Peyer's patch (tissue), 4 donors: Measurements from ENCODE around the gene LRRC3B. TPM values are rescaled to one million over a fixed set of nuclear protein-coding genes. Genes with fewer than 3 reads are reported as not detected.

Experiments
- DNase-seq, 3 donors: peaks; one replicate each; pipeline ENCODE4 v3.0.0-alpha.2; 2017 to 2019
- H3K27ac ChIP-seq, 4 donors: fragments of 200-600 bp; sonication (generic); one replicate each; pipeline ENCODE4 v1.5.1; 2016 to 2019
- H3K27me3 ChIP-seq, 2 donors: fragments of 200-600 bp; sonication (generic); one replicate each; pipeline ENCODE4 v1.5.1; 2019
- H3K36me3 ChIP-seq, 3 donors: fragments of 200-600 bp; sonication (generic); one replicate each; pipeline ENCODE4 v1.5.1; 2016 to 2019
- H3K4me1 ChIP-seq, 4 donors: fragments of 200-600 bp; sonication (generic); one replicate each; pipeline ENCODE4 v1.5.1; 2016 to 2019
- H3K4me3 ChIP-seq, 4 donors: fragments of 200-600 bp; sonication (generic); 1 replicate in 3 of 4; 2 replicates in 1 of 4; pipeline ENCODE4 v1.5.1; 2016 to 2019; ENCODE audit warnings: mild to moderate bottlenecking in 1 of 4
- H3K9me3 ChIP-seq, 4 donors: fragments of 200-600 bp; sonication (generic); one replicate each; pipeline ENCODE4 v1.5.1; 2016 to 2019; ENCODE audit warnings: mild to moderate bottlenecking in 1 of 4
- POLR2A ChIP-seq, 2 donors: fragments of 450-650 bp; IDR thresholded peaks; one replicate each; pipeline ENCODE4 v1.5.1; 2017; ENCODE audit warnings: antibody characterized with exemption in 2 of 2, mild to moderate bottlenecking in 2 of 2, moderate library complexity in 2 of 2
- total RNA-seq, 4 donors: library from RNA; depleted of rRNA; stranded (reverse); fragments of >200 nt; gene quantifications; one replicate each; pipeline ENCODE4 v1.1.0, GENCODE V29; 2016
- TF ChIP-seq, protein P1 (sequence below), 6 experiments: fragments of 450-650 bp in 4 of 6; fragments of 200-600 bp in 2 of 6; sonication (generic) in 1 of 6; IDR thresholded peaks; one replicate each; pipeline ENCODE4 v1.5.1; 2017 to 2019; ENCODE audit warnings: antibody characterized with exemption in 6 of 6, mild to moderate bottlenecking in 3 of 6, moderate library complexity in 1 of 6

Gene LRRC3B
- total RNA-seq, 4 donors from 2014 or later = not detected

DNA sequence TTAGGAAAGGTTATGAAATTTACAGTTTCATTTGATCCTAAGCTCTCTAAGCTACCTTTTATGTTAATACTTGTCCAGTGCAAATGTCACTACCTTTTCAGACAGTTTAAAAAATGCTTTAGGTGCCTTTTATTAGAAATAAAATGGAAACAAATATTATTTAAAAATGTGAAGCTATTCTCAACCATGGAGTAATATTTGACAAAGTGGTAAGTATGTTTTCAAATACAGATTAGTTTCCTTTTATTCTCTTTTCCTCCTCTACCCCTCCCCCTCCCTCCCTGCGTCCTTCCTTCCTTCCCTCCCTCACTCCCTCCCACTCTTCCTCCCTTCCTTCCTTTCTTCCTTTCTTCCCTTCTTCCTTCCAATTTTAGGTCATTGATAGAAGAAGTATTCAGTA, 6.3 kb downstream of the LRRC3B start:
- no peak overlapping the region for H3K27ac ChIP-seq
- TF ChIP-seq, protein P1, sequence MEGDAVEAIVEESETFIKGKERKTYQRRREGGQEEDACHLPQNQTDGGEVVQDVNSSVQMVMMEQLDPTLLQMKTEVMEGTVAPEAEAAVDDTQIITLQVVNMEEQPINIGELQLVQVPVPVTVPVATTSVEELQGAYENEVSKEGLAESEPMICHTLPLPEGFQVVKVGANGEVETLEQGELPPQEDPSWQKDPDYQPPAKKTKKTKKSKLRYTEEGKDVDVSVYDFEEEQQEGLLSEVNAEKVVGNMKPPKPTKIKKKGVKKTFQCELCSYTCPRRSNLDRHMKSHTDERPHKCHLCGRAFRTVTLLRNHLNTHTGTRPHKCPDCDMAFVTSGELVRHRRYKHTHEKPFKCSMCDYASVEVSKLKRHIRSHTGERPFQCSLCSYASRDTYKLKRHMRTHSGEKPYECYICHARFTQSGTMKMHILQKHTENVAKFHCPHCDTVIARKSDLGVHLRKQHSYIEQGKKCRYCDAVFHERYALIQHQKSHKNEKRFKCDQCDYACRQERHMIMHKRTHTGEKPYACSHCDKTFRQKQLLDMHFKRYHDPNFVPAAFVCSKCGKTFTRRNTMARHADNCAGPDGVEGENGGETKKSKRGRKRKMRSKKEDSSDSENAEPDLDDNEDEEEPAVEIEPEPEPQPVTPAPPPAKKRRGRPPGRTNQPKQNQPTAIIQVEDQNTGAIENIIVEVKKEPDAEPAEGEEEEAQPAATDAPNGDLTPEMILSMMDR (IDR thresholded peaks at IDR 0.05) = no peak
- no peak for TF ChIP-seq POLR2A (IDR thresholded peaks at IDR 0.05)
- no peaks in the 10 kb centered on the region for H3K4me1 ChIP-seq
- no peaks in the 10 kb centered on the region for H3K36me3 ChIP-seq
- no peak overlapping the region for H3K4me3 ChIP-seq
- no peak for DNase-seq
- no peaks in the 10 kb centered on the region for H3K27me3 ChIP-seq
- H3K9me3 ChIP-seq = no peaks in the 10 kb centered on the region

DNA sequence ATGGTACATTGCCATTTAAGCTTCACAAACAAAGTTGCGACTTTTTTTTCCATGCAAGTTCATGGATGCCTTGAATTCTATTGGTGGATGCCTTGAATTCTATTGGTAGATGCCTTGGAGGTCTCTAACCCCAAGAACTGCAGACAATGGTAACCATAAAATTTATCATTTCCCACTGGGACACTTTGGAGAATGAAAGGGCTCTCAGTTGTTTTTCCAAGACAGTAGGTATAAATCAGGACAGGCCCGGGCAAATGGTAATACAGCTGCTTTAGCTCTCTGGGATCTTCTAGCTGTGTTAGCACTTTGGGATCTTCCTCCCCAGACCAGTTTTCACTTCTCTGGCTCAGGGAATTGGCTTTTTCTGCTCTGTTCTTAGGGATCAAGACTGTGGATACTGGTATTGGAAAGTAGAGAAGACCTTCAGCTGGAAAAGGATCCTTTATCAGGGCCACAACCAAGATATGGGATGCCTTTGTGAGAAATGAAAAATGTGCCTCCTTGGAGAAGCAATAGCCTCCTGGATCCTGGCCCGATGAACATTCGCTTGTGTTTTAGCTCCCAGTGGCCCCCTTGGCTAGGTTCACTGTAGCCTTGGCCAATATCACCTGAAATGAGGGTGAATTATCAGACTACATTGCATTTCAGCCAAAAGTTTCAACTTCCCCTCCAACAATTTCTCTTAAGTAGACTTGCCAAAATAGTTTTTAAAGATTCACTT, 8.3 kb downstream of the LRRC3B start:
- H3K9me3 ChIP-seq = no peaks in the 10 kb centered on the region
- no peak overlapping the region for H3K27ac ChIP-seq
- TF ChIP-seq POLR2A (IDR thresholded peaks at IDR 0.05) = no peak
- TF ChIP-seq, protein P1 (IDR thresholded peaks at IDR 0.05) = no peak
- H3K4me1 ChIP-seq = no peaks in the 10 kb centered on the region
- no peak overlapping the region for H3K4me3 ChIP-seq
- H3K27me3 ChIP-seq = no peaks in the 10 kb centered on the region
- no peaks in the 10 kb centered on the region for H3K36me3 ChIP-seq
- no peak for DNase-seq

DNA sequence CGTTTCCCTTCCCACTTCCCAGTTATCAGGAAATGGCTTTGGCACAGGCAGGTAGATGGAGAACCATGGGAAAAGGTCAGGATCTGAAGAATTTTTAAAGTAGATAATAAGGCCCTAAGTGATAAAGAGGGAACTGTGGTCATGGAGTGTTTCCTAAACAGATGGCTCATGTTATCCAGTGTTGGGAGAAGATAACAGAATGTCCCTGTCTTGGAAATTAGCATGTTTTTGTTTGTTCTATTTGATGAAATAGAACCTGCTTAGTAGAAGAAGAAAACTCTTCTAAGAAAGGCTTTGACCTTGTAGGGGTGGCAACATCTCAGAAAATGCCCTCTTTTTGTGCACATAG, 8.8 kb downstream of the LRRC3B start:
- TF ChIP-seq, protein P1 (IDR thresholded peaks at IDR 0.05) = no peak
- no peak for TF ChIP-seq POLR2A (IDR thresholded peaks at IDR 0.05)
- H3K4me3 ChIP-seq = no peak overlapping the region
- no peaks in the 10 kb centered on the region for H3K36me3 ChIP-seq
- no peak for DNase-seq
- no peaks in the 10 kb centered on the region for H3K4me1 ChIP-seq
- no peaks in the 10 kb centered on the region for H3K9me3 ChIP-seq
- no peak overlapping the region for H3K27ac ChIP-seq
- no peaks in the 10 kb centered on the region for H3K27me3 ChIP-seq

DNA sequence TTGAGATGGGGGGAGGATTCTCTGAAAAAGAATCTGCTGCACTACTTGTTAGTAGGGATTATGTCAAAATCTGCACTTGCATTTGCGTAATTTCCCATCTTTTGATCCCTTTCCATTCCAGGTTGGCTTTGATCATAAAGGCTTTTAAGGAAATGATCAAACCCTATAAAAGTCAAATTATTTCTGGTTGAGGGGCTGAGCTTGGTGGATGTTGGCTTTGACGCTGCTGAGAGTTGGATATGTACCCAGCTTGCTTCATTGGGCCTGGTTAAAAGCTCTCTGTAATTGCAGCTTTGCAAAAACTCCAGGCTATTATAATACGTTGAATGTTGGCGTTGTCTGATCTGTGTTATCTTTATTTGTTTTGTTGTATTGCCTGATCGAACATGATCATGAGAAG, 12.0 kb downstream of the LRRC3B start:
- Histone ChIP-seq H3K36me3 (no peaks in the 10 kb centered on the region), H3K9me3 (no peaks in the 10 kb centered on the region), H3K27me3 (no peaks in the 10 kb centered on the region), H3K27ac (no peak overlapping the region), H3K4me3 (no peak overlapping the region), H3K4me1 (no peaks in the 10 kb centered on the region)
- no peak for TF ChIP-seq POLR2A (IDR thresholded peaks at IDR 0.05)
- TF ChIP-seq, protein P1 (IDR thresholded peaks at IDR 0.05) = no peak
- DNase-seq = no peak

DNA sequence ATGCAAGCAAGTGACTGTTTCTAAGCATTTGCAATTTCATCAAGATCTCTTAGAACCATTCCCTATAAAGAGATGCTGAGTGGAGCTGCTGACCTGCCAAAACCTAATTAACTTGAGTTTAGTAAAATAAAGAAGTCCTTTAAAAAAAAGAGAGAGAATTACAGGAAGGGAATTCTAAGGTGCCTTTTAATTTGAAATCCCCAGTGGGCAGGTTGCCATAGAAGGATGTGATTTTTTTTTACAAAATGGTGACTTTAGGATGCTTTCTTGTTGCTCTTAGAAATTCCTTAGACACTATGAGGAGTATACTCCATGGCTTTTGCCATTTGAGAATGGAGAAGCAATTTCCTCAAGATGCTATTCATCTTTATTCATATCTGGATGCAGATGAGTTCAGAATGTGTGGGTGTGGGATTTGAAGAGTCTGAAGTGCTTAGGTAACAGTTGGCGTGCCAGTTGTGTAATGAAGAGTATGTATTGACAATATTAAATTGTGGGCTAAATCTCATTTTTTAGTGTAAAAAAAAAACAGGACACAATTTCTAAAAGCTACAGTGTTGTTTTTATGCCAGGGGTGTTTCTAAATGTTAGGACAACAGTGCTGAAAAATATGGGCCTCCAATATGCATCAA, 13.6 kb downstream of the LRRC3B start:
- no peaks in the 10 kb centered on the region for H3K27me3 ChIP-seq
- H3K27ac ChIP-seq = no peak overlapping the region
- H3K4me1 ChIP-seq = no peaks in the 10 kb centered on the region
- no peaks in the 10 kb centered on the region for H3K9me3 ChIP-seq
- no peak overlapping the region for H3K4me3 ChIP-seq
- no peaks in the 10 kb centered on the region for H3K36me3 ChIP-seq
- TF ChIP-seq, protein P1 (IDR thresholded peaks at IDR 0.05) = no peak
- TF ChIP-seq POLR2A (IDR thresholded peaks at IDR 0.05) = no peak
- DNase-seq = no peak
